HL-60 (cell line): ENCODE data around the gene HEBP2.

ENCODE experiments used
- POLR2AphosphoS5 ChIP-seq: IDR thresholded peaks from 2 replicates; pipeline ENCODE4 v1.6.1; 2012; ENCODE audit warnings: low read depth
- SPI1 ChIP-seq: IDR thresholded peaks from 2 replicates; pipeline ENCODE4 v1.6.1; 2012; ENCODE audit warnings: low read depth, mild to moderate bottlenecking, borderline replicate concordance
- TF ChIP-seq, protein P1 (sequence below): IDR thresholded peaks from one replicate; pipeline ENCODE4 v1.5.1; 2011; ENCODE audit warnings: low read length, control low read depth, inconsistent platforms; ENCODE audit not compliant: insufficient read depth

DNA sequence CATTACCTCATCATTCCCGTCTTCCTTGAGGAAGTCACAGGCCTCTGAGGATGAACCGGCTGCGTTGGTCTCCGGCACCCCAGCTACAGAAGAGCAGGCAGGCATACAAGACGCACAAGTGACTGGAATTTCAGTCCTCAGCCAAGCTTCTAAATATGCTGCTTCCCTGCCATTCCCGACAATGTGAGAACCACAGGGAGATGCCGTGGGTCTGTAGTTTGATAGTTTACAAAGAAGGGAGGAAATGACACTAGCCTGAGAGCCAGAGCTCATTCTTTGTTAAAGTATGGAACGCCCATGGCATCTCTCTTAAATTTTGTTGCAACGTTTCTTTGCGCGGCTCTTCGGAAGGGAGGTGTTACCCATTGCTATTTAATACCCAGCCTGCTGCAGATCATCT, 25.7 kb downstream of the HEBP2 start:
- TF ChIP-seq, protein P1, sequence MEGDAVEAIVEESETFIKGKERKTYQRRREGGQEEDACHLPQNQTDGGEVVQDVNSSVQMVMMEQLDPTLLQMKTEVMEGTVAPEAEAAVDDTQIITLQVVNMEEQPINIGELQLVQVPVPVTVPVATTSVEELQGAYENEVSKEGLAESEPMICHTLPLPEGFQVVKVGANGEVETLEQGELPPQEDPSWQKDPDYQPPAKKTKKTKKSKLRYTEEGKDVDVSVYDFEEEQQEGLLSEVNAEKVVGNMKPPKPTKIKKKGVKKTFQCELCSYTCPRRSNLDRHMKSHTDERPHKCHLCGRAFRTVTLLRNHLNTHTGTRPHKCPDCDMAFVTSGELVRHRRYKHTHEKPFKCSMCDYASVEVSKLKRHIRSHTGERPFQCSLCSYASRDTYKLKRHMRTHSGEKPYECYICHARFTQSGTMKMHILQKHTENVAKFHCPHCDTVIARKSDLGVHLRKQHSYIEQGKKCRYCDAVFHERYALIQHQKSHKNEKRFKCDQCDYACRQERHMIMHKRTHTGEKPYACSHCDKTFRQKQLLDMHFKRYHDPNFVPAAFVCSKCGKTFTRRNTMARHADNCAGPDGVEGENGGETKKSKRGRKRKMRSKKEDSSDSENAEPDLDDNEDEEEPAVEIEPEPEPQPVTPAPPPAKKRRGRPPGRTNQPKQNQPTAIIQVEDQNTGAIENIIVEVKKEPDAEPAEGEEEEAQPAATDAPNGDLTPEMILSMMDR: no peak
- TF ChIP-seq POLR2AphosphoS5 (no peak), SPI1 (no peak)
